HUDEP-2 (cell line): ENCODE data around the gene TMEM132D.

ENCODE experiments used
- DNase-seq, 76 experiments: peaks; one replicate each; lab custom pipeline; 2025; ENCODE audit not compliant: unreplicated experiment in 76 of 76; lab: John Stamatoyannopoulos, UW

Gene TMEM132D

DNA sequence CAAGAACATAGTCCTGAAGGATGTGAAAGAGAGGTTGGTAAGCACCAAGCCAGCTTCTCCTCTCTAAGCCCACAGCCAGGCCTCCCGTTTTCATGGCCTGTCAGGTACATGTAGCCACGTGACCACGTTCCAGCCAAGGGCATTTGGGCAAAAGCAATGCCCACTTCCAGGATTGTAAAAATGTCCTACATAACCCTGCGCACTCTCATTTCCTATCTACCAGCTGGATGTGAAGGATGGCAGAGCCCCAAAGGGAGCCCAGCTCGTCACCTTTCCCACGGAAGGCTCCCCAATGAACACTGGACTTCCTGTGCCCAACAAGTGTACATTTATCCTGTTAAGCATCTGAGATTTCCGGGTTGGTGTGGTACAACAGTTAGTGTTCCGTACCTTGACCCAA, 231.7 kb downstream of the TMEM132D start:
- no peak for DNase-seq

DNA sequence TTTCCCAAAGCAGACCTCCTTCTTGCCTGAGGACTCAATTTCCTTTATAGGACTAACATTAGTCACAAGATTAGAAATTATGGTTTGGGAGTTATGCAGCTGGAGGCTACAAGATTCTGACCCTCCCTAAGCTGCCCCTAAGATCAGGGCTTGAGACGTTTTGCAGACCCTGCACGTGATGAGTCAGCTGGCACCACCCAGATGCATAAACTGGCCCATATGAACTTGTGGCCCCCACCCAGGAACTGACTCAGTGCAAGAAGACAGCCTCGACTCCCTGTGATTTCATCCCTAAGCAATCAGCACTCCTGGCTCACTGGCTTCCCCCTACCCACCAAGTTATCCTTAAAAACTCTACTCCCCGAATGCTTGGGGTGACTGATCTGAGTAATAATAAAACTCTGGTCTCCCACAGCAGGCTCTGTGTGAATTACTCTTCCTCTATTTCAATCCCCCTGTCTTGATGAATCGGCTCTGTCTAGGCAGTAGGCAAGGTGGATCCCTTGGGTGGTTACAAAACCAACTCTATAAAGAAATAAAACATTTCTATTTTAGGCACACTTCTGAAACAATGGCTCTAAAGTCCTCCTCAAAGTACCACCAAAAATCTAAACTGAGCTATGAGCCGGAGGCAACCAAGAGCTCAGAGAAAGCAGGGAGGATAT, 233.4 kb downstream of the TMEM132D start:
- no peak for DNase-seq

DNA sequence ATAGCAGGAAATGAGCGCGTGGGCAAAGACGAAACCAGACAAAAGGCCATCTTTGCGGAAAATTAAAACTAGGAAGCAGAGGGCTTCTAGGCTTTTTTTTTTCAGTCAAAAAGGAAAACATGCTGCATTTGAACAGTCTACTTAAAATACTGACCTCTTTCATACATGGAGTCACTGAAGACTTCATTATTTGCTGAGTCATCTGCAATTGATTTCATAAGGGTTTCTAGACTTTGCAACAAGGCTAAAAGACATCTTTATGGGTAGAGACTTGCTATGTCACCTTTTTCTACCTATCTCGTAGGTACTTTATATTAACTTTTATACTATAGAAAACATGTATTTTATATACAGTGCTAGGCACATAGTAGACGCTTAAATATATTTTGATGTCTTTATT, 238.4 kb downstream of the TMEM132D start:
- no peak for DNase-seq

DNA sequence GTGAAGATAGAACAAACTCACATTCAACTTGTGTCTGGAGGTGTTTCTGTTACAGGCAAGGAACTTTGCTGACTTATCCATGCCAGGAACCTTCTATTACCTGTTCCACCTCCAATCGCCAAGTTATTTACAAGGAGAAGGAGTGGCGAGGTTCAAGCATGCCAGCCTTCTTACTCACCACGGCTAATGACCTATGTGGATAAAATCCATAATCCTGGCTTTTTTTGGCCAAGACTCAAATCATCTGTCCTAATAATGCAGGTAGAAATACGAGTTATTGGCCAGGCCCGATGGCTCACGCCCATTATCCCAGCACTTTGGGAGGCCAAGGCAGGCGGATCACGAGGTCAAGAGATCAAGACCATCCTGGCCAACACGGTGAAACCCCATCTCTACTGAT, 241.6 kb downstream of the TMEM132D start:
- no peak for DNase-seq

DNA sequence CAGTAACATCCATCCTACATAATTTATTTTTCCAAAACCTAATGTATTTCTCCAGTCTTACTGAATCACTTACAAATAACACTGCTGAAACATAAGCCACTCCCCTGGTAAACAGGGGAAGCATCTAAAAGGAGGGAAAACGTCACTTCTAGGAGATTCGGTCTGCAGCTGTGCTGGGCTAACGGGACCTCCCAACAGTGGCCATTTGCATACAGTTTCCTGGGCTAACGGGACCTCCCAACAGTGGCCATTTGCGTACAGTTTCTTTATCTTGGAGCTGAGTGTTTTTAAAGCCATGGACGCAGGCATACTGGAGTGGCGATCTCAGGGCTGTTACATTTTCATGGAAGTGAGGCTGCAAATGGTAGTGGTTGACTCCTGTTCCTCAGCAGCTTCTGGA, 242.9 kb downstream of the TMEM132D start:
- DNase-seq = no peak

DNA sequence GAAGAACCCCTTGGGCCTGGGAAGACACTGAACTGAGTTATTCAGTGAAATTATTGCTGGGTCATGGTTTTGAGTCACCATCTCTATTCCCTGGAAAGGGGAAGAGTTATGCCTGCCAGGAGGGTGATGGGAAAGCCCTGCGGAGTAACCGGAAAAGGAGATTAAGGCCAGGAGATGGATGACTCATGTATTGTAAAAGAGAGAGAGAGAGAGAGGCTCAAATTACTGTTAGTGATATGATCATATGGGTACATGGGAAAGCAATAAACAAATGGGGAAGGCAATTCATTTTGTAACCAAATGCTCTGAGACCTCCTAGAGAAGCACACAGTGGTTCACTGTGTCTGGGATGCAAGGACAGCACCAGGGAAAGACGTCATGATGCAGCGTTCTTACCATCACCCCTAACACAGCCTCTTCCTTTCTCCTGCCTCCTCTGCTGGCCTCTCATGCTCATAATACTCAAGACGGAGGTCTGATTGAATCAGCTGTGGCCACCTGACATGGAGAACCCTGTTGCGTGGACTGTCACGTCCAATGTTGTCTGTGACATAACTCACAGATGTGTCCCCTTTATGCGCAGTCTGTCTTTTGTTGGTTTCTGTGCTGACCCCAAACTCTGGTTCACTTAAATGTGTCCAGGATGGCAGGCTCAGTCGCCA, 243.7 kb downstream of the TMEM132D start:
- DNase-seq = no peak

DNA sequence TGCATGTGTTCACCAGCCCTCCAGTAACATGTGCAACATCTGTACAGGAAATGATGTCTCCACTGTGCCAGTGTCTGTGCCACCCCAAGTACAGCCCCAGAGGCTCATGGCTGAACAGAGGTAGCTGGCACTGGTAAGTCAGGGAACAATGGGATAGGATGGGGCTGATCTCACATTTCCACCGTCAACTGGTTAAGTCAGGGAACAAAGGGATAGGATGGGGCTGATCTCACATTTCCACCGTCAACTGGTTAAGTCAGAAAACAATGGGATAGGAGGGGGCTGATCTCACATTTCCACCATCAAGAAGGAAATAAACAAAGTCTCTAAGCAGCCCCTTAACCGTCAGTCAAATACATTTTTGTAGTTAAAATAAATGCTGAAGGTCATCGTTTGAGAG, 246.6 kb downstream of the TMEM132D start:
- no peak for DNase-seq

DNA sequence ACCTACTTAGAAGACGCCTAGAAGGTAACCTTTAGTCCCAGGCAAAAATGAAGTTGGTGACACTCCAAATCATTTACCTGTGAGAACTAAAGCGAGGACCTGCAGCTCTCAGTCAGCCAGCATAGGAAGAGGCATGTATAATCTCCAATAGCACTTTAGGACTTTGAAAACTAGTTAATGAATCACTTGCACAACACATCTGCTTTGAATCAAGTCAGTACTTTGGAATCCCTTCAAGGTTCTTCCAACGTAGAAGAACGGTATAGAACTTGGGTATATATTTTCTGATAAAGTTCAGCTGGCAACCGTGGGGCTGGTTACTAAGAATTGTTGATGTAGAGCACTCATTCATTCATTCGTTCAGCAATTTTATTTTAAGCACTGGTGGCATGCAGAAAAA, 251.9 kb downstream of the TMEM132D start:
- no peak for DNase-seq

DNA sequence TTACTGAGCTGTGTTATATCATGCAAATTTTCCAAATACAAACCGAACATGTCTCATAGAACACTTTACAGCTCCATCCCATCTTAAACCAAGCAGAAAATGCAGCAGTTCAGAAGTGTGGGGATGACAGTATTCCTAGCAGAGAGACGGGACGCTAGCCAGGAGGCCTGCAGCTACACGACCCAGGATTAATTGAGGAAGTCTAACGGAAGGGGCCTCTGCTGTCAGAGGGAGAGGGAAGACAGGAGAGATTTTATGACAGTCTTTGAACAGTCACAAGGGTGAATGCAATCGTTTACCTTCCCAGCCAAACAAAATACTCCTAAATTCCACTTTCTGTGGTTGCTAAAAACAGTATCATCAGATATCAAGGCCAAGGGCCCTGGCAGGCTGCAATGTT, 261.9 kb downstream of the TMEM132D start:
- no peak for DNase-seq

DNA sequence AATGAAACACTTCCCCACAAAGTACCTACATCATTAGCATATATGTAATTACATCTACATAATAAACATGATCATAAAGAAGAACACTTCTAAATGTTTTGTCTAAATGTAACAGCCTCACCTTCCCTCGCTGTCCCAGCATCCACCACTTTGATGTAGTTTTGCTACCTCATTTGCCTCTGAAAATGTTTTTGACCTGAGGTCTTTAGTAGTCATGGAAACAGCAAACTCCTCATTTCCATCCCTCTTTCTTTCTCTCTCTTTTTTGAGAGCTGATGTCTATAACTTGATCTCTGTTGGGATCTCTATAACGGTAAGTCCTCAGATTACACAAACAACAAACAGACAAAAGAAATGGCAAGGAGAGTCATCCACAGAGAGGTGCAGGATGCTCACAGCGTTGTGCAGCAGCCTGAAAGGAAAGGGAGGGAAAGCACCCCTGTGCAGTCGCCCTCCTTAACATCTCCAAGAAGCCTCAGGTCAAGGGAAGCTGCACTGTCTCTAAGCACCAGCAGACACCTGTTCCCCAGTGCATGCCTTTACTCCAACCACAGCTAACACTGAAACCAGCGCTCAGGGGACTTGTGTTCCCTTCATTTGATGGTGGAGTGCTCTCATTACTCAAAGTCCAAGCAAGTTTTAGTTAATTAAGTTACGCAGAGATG, 268.7 kb downstream of the TMEM132D start:
- DNase-seq = no peak

DNA sequence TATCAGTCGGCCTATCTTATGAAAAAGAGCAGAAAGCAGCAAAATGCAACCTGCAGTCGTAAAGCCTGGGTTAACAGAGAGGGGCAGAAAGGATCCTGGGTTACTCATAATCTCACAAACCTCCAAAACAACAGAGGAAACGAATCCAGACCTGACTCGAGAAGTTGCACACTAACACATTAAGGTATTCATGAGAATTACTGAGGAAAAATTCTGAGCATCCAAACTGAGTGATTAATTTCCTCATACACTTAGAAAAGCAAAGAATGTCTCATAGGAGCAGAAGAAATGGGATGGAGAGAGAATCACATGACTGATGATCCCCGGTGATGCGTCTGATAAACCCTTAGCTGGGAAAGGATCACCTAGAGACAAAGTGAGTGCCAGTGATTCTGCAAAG, 272.5 kb downstream of the TMEM132D start:
- DNase-seq = no peak

DNA sequence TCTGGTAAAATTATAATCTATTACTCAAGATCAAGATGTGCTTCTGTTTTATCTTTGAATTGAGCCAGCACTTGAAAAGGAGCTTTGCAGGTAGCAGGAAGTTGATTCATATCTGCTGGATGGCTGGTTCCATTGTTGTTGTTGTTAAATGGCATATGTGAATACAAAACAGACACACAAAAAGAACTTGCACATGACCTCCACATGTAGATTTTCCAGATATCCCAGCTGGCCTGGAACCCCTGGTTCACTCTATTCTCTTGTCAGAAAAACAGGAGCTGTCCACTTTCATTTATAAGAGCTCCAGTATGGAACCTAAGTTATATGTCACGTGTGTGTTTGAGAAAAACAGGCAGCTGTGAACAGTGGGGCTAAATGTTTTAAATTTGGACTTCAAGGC, 273.9 kb downstream of the TMEM132D start:
- DNase-seq = no peak

DNA sequence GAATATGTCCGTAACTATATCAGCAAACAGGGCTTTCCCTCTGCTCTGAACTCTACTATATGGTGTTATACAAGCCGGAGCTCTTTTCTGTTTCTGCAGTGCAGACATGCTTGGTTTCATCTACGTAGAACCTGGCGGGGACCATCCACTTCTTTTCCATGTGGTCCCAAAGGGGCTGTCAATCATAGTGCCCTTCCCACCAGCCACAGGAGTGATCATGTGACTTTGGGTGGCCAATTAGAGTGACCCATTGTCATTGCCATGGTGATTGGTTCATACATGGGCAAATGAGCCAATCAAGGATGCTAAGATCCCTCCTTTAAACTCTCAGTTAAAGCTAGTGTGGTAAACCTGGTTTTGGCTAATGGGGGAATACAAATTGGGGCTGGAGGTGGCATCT, 281.3 kb downstream of the TMEM132D start:
- no peak for DNase-seq

DNA sequence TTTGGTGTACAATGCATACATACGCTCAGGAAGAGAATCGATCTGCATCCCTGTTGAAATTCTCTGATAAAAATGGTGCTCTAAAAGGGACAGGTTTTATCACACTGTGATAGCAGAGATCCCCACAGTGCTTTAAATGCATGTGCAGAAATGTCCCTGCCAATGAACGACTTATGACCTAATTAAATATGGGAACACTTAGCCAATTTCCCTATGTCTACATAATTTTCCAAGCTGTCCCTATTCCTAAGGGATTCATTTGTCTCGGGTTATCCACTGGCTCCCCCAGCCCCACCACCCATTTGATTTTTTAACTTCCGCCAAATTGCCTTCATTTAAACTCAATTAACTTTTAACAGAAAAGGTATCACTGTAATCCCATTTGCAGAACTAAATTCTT, 284.6 kb downstream of the TMEM132D start:
- no peak for DNase-seq

DNA sequence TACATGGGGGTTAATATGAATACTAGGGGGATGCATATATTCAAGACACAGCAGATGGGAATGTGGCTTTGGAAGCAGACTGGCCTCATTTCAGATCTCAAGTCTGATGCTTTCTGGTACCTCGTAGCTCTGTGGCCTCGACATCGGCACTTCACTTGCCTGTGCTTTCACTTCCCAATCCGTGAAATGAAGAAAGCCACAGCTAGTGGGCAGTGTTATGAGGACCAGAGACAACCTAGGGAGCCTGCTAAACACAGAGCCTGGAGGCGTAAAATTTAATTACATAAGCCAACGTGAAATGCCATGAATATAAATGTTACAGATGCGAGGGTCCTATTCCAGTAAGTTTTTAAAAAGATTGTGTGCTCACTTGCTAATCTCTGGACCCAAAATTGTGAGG, 286.0 kb downstream of the TMEM132D start:
- DNase-seq = no peak

DNA sequence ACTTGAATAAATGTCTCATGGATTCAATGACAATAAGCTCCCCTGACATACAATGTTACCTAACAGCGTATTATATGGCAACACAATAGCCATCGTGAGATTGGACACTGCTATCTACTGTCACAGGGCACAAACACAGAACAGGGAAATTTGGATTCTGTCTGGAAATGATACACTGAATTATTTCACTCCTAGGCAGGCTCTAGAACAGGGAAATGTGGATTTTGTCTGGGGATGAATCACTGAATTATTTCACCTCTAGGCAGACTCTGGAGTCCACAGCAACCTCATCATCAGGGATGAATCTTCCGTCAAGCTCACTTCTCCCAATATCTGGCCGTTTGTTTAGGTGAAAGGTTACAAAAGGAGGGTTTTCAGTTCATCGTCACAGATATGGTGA, 288.8 kb downstream of the TMEM132D start:
- DNase-seq = no peak

DNA sequence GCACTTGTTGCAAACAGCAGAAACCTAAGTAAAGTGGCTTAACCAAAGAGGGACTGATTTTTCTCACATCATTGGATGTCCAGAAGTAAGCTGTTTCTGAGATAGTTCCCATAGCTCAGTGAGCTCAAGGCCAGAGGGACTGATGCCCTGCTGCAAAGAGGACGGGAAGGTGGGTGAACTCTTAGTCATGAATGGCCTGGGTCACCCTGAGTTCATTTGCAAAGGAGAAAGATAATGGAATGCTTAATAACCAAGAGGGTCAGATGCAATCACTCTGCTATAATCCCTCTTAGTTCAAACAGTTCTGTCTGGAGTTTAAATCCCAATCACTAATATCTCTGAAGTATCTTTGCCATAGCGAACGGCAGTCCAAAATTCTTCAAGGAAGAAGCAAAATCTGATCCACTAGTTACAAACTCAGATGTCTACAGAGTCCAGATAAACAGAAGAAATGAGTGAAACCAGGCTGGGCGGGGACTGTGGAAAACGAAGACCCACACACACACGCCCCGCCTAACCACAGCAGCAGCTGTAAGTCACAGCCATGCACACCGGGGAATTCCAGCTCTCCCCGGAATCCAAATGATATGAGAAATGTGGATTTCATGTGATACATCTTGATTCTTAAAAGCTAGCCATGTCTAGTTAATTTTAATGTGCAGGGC, 289.5 kb downstream of the TMEM132D start:
- no peak for DNase-seq

DNA sequence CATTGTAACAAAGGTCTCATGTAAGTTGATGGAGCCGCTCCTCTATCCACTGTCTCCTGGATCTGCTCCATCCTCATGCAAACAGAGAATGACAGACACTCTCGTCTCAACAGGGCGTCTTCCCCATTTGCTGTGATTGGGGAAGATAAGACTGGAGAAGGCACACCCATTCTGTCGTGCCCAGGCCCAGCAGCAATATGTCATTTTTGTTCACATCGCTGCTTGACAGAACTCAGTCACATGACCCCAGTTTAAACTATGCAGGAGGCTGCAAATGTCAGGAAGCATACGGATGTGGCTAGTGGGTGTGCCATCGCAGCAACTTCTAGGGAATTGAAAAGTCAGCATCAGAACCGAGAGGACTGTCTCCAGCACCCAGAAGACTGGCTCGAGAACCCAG, 290.5 kb downstream of the TMEM132D start:
- DNase-seq = no peak

DNA sequence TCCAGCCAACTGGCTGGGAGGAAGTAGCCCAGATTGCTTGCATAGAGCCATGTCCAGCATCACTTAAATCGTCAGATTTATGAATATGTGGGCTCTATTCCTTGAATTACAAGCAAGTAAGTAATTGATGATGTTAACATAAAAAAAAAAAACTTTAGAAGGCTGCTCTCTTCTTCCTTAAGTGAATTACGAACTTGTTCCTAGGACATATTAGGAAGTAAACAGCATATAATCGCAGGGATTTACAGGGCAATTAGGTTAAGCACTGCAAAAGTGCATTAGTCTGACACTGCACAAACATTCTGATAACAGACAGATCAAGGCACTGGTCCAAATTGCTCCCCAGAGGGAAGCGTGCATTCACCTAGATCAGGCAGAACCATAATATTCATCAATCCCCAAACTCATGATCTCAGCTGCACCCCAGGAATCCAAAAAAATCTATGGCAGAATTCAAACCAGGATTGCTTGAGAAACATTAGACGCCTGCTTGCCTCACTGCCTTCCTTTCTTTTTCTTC, 293.2 kb downstream of the TMEM132D start:
- no peak for DNase-seq

DNA sequence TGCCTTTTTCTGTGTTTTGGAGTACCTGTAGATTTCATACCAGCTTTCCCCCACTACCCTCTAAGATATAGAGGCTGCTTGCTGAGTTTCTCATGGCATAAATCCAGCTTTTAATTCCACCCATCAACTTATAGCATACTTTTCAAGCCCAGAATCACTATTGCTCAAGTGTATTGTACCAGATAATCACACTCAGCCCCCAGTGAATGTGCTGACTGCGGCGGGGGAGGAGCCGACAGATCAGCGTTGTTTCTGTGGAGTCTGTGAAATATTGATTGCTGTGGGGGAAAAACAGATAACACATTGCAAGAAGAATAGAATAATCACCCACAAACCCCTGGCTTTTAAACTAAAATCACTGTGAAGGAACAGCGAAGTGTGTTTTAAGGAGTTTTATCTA, 296.1 kb downstream of the TMEM132D start:
- DNase-seq = no peak

DNA sequence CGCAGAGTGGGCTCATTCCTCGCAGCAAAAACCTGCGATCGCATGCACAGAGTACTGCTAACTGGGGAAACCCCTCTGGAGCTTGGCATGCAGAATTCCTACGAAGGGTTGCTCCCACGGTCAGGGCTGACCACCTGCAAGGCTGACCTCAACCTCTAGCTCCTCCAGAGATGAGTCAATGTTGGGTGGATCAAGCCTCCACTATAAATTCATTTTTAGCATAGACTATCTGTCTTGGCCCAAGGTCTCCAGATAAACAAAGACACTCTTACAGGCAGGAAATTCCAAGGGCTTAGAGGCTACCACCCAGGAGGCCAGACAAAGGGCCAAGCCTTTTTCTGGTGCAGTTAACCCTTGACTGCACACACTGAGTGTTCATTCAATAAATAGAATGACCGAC, 296.5 kb downstream of the TMEM132D start:
- DNase-seq = no peak

DNA sequence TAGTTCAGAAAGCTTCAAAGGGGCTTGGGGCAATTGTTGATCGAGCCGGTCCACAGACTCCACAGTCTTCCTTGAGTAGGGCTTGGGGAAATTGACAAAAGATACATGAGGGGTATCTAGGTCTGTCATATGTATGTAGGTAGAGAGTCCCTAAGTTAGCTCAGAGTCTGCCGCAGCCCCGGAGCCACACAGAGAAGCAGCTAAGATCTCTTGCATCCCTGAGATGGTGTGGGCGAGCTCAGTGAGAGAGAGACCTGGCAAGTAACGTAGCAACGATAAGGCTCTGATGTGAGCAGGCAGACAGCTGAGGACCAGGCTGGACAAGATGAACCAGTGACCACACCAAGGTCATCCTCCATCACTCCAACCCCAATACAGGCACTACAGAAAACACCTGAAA, 297.6 kb downstream of the TMEM132D start:
- no peak for DNase-seq
